Measurements from ENCODE around the gene RRP8.

RRP8 gene

GRCh38 chr11:6614446-6614845 lies 11.0 kb upstream of the RRP8 start:
- Mint-ChIP-seq H3K27me3 (no peaks in the 10 kb centered on the region), H3K36me3 (peaks cover 21% of the 10 kb centered on the region), H3K4me3 (no peak overlapping the region), H3K4me1 (peaks cover 44% of the 10 kb centered on the region), H3K27ac (no peak overlapping the region), H3K9me3 (no peaks in the 10 kb centered on the region)
- ATAC-seq, result no peak

DNA sequence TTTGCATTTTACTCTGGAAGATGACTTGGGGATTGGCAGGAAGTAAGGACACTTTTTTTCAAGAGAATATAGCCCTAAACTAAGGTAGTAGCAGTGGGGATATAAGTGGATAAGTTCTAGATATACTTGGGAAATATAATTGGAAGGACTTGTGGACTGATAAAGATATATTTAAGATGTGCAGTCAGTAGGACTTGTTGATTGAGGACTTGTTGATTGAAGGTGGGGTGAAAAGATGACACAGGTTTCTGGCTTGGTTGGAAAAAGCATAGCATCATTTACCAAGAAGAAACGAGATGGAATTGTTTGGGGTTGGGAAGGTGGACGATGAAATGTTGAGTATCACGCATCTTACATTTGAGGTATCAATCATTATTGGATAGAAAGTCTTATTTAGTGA lies 10.1 kb upstream of the RRP8 start:
- no peak overlapping the region for H3K4me3 Mint-ChIP-seq
- peaks cover 45% of the 10 kb centered on the region for H3K4me1 Mint-ChIP-seq
- no peaks in the 10 kb centered on the region for H3K9me3 Mint-ChIP-seq
- no peaks in the 10 kb centered on the region for H3K27me3 Mint-ChIP-seq
- H3K36me3 Mint-ChIP-seq, result peaks cover 30% of the 10 kb centered on the region
- no peak overlapping the region for H3K27ac Mint-ChIP-seq
- ATAC-seq, result no peak

GRCh38 chr11:6612213-6613041 lies 9.0 kb upstream of the RRP8 start, which contains the start of gene TAF10:
TAF10 (minus strand) TSS chr11:6612216; CDS start chr11:6612189, 27 bp downstream.
- Mint-ChIP-seq H3K36me3 (peaks cover 33% of the 10 kb centered on the region), H3K27ac (no peak within 1 kb of the TSS), H3K4me1 (peaks cover 48% of the 10 kb centered on the region), H3K9me3 (no peaks in the 10 kb centered on the region), H3K27me3 (no peaks in the 10 kb centered on the region), H3K4me3 (peak within 1 kb of the TSS; percentile 82)
- ATAC-seq, result peak; percentile 93

GRCh38 chr11:6611963-6612212 lies 8.5 kb upstream of the RRP8 start:
- Mint-ChIP-seq H3K4me3 (peak overlapping the region; percentile 82), H3K27ac (no peak overlapping the region), H3K9me3 (no peaks in the 10 kb centered on the region), H3K36me3 (peaks cover 35% of the 10 kb centered on the region), H3K4me1 (peaks cover 45% of the 10 kb centered on the region), H3K27me3 (no peaks in the 10 kb centered on the region)
- no peak for ATAC-seq

GRCh38 chr11:6611092-6611962 lies 7.9 kb upstream of the RRP8 start:
- Mint-ChIP-seq H3K27me3 (no peaks in the 10 kb centered on the region), H3K9me3 (no peaks in the 10 kb centered on the region), H3K36me3 (peaks cover 36% of the 10 kb centered on the region), H3K27ac (no peak overlapping the region), H3K4me3 (peak overlapping the region; percentile 82), H3K4me1 (peaks cover 44% of the 10 kb centered on the region)
- ATAC-seq, result peak; percentile 47

DNA sequence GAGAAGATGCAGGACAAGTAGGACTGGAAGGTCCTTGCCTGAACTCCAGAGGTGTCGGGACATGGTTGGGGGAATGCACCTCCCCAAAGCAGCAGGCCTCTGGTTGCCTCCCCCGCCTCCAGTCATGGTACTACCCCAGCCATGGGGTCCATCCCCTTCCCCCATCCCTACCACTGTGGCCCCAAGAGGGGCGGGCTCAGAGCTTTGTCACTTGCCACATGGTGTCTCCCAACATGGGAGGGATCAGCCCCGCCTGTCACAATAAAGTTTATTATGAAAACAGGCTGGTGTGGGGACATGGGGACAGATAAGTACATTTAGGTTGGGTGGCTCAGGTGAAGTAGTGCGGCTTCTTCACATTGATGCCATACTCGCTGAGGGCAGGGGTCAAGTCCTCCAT lies 7.2 kb upstream of the RRP8 start:
- ATAC-seq, result no peak
- peaks cover 42% of the 10 kb centered on the region for H3K36me3 Mint-ChIP-seq
- peak overlapping the region; percentile 82 for H3K4me3 Mint-ChIP-seq
- H3K9me3 Mint-ChIP-seq, result no peaks in the 10 kb centered on the region
- no peak overlapping the region for H3K27ac Mint-ChIP-seq
- peaks cover 44% of the 10 kb centered on the region for H3K4me1 Mint-ChIP-seq
- H3K27me3 Mint-ChIP-seq, result no peaks in the 10 kb centered on the region

GRCh38 chr11:6609502-6610015 lies 6.1 kb upstream of the RRP8 start:
- no peaks in the 10 kb centered on the region for H3K9me3 Mint-ChIP-seq
- no peak for ATAC-seq
- H3K27me3 Mint-ChIP-seq, result no peaks in the 10 kb centered on the region
- no peak overlapping the region for H3K27ac Mint-ChIP-seq
- H3K36me3 Mint-ChIP-seq, result peaks cover 42% of the 10 kb centered on the region
- no peak overlapping the region for H3K4me3 Mint-ChIP-seq
- peaks cover 43% of the 10 kb centered on the region for H3K4me1 Mint-ChIP-seq

DNA sequence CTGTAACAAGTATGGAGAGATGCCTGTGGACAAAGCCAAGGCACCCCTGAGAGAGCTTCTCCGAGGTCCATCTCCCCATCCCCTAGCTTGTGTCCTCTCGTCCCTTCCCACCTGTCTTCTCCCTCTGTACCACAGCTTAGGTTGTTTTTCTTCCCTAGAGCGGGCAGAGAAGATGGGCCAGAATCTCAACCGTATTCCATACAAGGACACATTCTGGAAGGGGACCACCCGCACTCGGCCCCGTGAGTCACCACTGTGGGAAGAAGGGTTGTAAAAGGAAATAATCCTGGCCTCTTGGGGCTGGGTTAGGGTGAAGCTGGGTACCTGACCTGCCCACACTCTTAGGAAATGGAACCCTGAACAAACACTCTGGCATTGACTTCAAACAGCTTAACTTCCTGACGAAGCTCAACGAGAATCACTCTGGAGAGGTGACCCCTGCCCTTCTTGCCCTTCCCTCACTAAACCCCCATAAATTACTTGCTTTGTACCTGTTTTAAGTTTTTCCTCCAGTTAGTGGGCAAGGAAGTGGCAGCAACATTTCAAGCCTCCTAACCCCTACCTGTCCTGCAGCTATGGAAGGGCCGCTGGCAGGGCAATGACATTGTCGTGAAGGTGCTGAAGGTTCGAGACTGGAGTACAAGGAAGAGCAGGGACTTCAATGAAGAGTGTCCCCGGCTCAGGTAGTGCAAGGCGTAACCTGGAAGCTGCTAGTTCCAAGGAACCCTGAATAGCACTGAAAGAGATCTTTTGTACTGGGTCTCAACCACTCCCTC lies 5.5 kb upstream of the RRP8 start:
- no peak for ATAC-seq
- Mint-ChIP-seq H3K27me3 (no peaks in the 10 kb centered on the region), H3K4me3 (no peak overlapping the region), H3K9me3 (no peaks in the 10 kb centered on the region), H3K36me3 (peaks cover 42% of the 10 kb centered on the region), H3K27ac (no peak overlapping the region), H3K4me1 (peaks cover 43% of the 10 kb centered on the region)

DNA sequence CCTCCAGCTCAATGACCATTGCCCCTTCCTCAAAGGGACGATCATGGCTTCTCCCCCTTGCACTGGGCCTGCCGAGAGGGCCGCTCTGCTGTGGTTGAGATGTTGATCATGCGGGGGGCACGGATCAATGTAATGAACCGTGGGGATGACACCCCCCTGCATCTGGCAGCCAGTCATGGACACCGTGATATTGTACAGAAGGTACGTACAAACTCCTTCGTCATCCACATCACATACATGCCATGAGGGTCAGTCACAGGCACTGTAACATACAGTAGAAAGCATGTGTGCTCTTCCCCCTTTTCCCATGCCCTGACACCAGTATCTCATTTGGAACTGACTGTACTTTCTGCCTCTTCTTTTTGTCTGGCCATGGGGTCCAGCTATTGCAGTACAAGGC lies 4.6 kb upstream of the RRP8 start:
- Mint-ChIP-seq H3K9me3 (no peaks in the 10 kb centered on the region), H3K36me3 (peaks cover 42% of the 10 kb centered on the region), H3K27me3 (no peaks in the 10 kb centered on the region), H3K4me3 (no peak overlapping the region), H3K27ac (no peak overlapping the region), H3K4me1 (peaks cover 43% of the 10 kb centered on the region)
- no peak for ATAC-seq

GRCh38 chr11:6607190-6607795 lies 3.9 kb upstream of the RRP8 start:
- Mint-ChIP-seq H3K36me3 (peaks cover 42% of the 10 kb centered on the region), H3K27me3 (no peaks in the 10 kb centered on the region), H3K27ac (no peak overlapping the region), H3K4me3 (peak overlapping the region; percentile 48), H3K9me3 (no peaks in the 10 kb centered on the region), H3K4me1 (peaks cover 43% of the 10 kb centered on the region)
- no peak for ATAC-seq

DNA sequence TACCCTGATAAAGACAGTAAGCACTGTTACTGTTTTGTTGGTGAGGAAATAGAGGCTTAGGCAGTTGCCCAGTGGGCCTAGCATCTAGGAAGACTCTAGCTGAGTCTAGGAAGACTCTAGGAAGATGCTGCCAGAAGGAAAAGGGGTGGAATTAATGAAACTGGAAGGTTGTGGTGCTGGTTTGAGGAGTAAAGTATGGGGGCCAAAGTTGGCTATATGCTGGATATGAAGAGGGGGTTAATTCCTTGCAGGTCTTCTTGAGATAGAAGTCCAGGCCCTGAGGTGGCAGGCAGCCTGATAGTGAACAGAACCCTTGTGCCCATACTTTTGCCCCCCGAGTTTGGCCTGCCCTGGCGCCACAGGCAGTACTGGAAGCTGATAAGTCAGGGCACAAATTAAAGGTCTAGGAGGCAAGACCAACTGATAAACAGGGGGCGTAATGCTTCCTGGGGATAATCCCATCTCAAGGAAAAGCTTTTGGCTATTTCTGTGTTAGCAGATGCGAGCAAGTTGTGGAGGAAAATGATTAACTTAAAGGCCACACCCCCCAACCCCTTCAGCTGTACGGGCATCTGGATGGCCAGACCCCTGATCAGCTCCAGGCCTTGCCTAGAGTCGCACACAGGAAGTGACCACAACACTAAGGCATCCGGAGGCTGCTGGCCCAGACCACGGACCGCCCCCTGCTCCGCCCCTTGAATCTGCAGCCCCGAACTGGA lies 3.2 kb upstream of the RRP8 start:
- Mint-ChIP-seq H3K27ac (no peak overlapping the region), H3K4me1 (peaks cover 43% of the 10 kb centered on the region), H3K27me3 (no peaks in the 10 kb centered on the region), H3K9me3 (no peaks in the 10 kb centered on the region), H3K36me3 (peaks cover 47% of the 10 kb centered on the region), H3K4me3 (peak overlapping the region; percentile 48)
- ATAC-seq, result peak; percentile 63

- no peaks in the 10 kb centered on the region for H3K9me3 Mint-ChIP-seq
- H3K27me3 Mint-ChIP-seq, result no peaks in the 10 kb centered on the region
- H3K4me1 Mint-ChIP-seq, result peaks cover 25% of the 10 kb centered on the region
- H3K4me3 Mint-ChIP-seq, result no peak overlapping the region
- ATAC-seq, result no peak
- H3K27ac Mint-ChIP-seq, result no peak overlapping the region
- H3K36me3 Mint-ChIP-seq, result peaks cover 35% of the 10 kb centered on the region
These were observed 1.4 kb upstream of the RRP8 start for GRCh38 chr11:6604790-6605189.

DNA sequence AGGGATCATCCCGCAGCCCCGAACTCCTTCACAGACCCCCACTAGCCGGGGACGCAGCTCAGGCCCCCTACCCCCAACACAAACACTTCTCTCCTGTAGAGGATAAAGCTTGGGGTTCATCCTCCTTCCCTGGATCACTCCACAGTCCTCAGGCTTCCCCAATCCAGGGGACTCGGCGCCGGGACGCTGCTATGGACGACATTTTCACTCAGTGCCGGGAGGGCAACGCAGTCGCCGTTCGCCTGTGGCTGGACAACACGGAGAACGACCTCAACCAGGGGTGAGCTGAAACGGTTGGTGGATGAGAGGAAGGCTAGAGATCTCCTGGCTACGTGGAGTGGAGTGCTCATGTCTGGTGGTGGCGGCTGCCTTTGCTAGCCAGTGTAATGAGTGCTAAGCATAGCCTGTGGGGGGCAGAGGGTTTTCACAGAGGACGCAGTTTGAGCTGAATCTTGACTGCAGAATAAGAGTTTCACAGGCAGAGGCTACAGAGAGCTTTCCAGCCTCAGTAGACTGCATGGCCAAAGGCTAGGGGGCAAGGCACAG lies 738 bp upstream of the RRP8 start:
- peaks cover 24% of the 10 kb centered on the region for H3K4me1 Mint-ChIP-seq
- H3K27me3 Mint-ChIP-seq, result no peaks in the 10 kb centered on the region
- peak; percentile 72 for ATAC-seq
- no peaks in the 10 kb centered on the region for H3K9me3 Mint-ChIP-seq
- H3K4me3 Mint-ChIP-seq, result no peak overlapping the region
- peaks cover 34% of the 10 kb centered on the region for H3K36me3 Mint-ChIP-seq
- no peak overlapping the region for H3K27ac Mint-ChIP-seq
